AG09309 (cell line): ENCODE measurements around the gene NACAD.

ENCODE experiments used
- DNase-seq: peaks from one replicate; pipeline ENCODE4 v3.0.0-alpha.2; 2010; ENCODE audit warnings: low read depth
- H3K4me3 ChIP-seq: 2 replicates; pipeline ENCODE4 v1.5.1; 2011; ENCODE audit warnings: mild to moderate bottlenecking, low read depth, low read length, moderate library complexity; ENCODE audit not compliant: control insufficient read depth
- TF ChIP-seq, protein P1 (sequence below): IDR thresholded peaks from 2 replicates; pipeline ENCODE4 v1.5.1; 2011; ENCODE audit warnings: mild to moderate bottlenecking, low read depth, low read length, inconsistent platforms; ENCODE audit not compliant: insufficient read depth, control insufficient read depth; ENCODE audit errors: missing control alignments

NACAD gene

DNA sequence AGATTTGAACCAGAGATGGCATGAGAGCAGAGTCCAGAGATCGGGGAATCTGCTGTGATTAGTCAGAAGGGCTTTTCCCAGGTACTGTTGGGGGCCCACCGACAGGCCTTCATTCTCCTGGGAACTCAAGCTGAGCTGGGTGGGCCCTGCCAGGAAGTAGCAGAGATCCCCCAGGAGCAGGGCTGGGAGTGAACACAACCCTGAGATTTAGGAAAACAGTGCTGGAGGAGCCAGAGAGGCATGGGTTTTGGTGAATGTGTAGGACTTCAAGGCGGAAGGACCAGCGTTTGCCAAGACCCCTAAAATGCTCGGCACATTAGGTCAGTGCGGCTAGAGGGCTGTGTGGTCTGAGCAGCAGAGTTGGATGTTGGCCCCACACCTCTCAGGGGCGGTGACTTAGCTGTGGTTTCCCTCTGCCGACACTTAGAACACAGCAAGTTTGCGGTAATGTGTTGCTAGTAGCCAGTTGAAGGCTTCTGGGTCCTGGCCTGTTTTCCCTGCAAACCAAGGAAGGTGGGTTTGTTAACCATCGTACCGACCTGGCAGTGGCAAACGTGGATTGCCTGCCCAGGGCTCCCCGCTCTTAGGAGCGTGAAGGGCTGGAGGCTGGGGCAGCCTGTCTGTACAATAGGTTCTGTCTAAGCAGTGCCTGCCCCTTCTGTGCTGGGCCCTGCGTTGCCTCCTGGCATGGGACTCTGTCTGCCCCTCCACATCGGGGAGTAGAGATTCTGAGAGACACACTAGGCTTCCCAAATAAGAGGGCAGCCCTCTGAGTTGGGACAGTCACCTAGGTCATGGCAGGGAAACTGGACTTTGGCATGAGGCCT, 14.0 kb downstream of the NACAD start:
- no peak overlapping the region for H3K4me3 ChIP-seq
- no peak for DNase-seq
- TF ChIP-seq, protein P1, sequence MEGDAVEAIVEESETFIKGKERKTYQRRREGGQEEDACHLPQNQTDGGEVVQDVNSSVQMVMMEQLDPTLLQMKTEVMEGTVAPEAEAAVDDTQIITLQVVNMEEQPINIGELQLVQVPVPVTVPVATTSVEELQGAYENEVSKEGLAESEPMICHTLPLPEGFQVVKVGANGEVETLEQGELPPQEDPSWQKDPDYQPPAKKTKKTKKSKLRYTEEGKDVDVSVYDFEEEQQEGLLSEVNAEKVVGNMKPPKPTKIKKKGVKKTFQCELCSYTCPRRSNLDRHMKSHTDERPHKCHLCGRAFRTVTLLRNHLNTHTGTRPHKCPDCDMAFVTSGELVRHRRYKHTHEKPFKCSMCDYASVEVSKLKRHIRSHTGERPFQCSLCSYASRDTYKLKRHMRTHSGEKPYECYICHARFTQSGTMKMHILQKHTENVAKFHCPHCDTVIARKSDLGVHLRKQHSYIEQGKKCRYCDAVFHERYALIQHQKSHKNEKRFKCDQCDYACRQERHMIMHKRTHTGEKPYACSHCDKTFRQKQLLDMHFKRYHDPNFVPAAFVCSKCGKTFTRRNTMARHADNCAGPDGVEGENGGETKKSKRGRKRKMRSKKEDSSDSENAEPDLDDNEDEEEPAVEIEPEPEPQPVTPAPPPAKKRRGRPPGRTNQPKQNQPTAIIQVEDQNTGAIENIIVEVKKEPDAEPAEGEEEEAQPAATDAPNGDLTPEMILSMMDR: no peak

DNA sequence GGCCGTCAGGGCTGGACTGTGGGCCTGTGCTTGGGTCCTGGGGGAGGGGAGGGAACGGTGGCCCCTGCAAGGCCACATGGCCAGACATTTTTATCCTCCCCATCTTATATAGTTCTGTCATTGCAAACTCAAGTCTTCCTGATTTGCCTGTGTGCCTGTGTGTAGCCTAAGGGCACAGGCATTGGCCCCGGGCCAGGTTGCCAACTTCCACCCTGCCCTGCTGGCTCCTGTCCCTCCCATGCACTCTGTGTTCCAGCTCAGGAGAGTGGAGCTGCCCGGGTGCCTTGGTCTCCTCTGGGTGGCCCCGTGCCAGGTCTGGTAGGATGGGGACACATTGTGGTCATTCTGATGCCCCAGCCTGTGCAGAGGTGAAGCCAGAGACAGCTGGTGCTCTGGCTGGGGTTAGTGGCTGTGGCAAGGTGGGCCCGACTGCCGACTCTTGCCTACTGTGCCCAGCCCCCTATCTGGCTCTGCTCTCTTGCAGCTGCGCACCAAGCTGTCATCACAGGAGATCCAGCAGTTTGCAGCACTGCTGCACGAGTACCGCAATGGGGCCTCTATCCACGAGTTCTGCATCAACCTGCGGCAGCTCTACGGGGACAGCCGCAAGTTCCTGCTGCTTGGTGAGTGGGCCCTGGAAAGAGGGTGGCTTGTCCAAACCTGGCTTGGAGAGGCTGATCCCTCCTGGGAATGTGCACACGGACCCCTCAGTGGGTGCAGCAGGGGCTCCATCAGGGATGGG, 14.8 kb downstream of the NACAD start:
- DNase-seq: no peak
- H3K4me3 ChIP-seq: no peak overlapping the region
- TF ChIP-seq, protein P1: no peak

DNA sequence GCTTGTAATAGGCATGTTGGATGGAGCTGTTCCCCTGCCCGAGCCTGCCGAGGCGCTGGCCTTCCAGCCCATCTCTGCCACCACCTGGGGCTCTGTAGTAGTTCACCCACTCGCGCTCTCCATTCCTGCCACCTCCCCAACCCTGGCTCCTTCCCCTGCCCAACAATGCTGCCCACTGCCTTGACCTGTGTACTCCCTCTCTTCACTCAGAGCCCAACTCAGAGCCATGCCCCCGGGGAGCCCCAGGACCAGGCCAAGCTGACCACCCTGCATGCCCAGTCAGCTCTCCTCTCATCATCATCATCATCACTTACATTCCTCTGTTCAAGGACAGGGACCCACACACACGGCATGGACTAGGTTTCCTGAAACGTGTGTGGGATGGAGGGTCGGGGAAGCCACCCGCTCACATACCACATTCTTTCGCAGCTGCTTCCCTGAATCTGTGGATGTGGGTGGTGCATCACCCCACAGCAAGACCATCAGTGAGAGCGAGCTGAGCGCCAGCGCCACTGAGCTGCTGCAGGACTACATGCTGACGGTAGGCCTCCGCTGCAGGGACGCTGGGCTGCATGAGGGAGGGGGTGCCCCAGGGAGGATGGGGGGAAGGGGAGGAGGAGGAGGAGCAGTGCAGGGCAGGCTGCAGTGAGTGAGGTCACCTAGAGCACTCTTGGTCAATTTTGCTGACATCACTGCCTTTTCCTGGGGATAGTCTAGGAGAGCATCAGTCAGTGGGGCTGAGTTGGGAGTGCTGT, 15.6 kb downstream of the NACAD start:
- DNase-seq: no peak
- TF ChIP-seq, protein P1: no peak

DNA sequence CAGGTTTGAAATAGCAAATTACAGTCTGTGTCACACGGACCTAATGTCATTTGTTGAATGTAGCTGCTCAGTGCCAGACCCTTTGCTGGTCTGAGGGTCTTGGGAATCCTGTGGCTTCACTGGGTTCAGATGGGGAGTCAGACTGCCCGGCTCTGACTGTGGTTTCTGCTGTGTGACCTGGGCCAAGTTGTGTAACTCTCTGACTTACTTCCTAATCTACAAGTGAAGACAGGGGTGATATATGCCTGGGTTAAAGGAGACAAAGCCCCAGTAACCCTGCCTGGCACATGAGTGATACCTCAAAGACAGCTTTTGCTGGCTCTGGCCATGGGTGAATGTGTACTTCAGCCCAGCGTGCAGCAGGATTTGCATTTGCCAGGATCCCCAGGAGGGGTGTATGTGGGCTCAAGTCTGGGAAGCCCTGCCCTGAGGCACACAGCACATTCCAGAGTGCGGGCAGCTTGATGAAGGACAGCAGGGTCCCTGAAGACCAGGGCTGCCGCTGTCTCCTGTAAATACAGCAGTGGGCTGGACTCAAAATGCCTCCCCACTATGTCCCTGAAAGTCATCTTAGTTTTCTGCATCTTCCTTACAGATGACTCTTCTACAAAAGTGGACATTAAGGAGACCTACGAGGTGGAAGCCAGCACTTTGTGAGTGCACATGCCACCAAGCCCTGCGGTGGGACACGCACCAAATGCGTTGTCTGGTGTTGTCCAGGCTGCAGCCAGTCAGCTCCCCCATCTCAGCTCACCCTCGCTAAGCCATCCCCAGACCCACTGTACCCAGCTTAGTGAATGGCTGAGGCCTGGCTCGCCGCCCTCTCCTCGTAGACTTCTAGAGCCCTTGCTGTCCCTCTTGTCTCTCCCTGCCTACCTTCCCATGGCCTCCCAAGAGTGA, 16.4 kb downstream of the NACAD start:
- no peak overlapping the region for H3K4me3 ChIP-seq
- DNase-seq: no peak
- TF ChIP-seq, protein P1: no peak

More for the DNA sequence above, 15.6 kb downstream of the NACAD start:
- H3K4me3 ChIP-seq: no peak overlapping the region

DNA sequence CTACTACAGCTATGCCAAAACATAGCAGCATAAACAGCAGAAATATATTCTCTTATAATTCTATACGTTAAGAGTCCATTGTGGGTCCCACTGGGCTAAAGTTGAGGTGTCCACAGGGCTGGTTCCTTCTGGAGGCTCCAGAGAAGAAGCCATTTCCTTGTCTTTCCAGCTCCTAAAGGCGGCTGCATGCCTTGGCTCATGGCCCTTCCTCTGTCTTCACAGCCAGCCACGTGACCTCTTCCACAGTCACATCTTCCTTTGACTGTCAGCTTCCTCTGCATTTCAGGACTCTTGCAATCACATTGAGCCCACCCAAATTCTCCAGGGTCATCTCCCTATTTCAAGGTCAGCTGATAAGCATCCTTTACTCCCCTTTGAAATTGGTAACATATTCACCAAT, 17.2 kb downstream of the NACAD start:
- DNase-seq: no peak
- H3K4me3 ChIP-seq: no peak overlapping the region
- TF ChIP-seq, protein P1: no peak
